K562 (cell line): ENCODE data around the gene NYAP1. TPM values are rescaled to one million over a fixed set of nuclear protein-coding genes. Genes with fewer than 3 reads are reported as not detected.
A peak's percentile ranks its signal among the peaks of the same experiment; 100 is the strongest.

Experiments
- ATF1 ChIP-seq, 2 experiments: fragments of 450-650 bp in 1 of 2; IDR thresholded peaks; 2 replicates each; pipeline ENCODE4 v1.6.1; 2016; ENCODE audit warnings: missing compliant biosample characterization in 1 of 2, missing genetic modification characterization in 1 of 2
- CCAR2 ChIP-seq: fragments of 200-400 bp; formaldehyde crosslinking; IDR thresholded peaks from 2 replicates; pipeline ENCODE4 v1.6.1; 2017; ENCODE audit warnings: mild to moderate bottlenecking, low read depth, low read length
- CEBPG ChIP-seq, 3 experiments: fragments of 200-800 bp in 1 of 3; sonication (Bioruptor generic) in 1 of 3; sonication (generic) in 1 of 3; formaldehyde crosslinking in 1 of 3; IDR thresholded peaks in 2 of 3; conservative IDR thresholded peaks in 1 of 3; 2 replicates each; pipeline versions ENCODE4 v1.6.1 to v1.8.0; 2016 to 2022; ENCODE audit warnings: missing compliant biosample characterization in 2 of 3, missing genetic modification characterization in 2 of 3, mild to moderate bottlenecking in 1 of 3, missing genetic modification reagents in 1 of 3
- CUX1 ChIP-seq: fragments of 200-800 bp; sonication (Bioruptor generic); IDR thresholded peaks from 2 replicates; pipeline ENCODE4 v1.6.1; 2016; ENCODE audit warnings: missing genetic modification characterization, missing compliant biosample characterization
- FOSL1 ChIP-seq: fragments of 200-800 bp; sonication (Bioruptor generic); conservative IDR thresholded peaks from 2 replicates; pipeline ENCODE4 v1.6.1; 2016; ENCODE audit warnings: missing genetic modification characterization, missing compliant biosample characterization
- HDAC2 ChIP-seq: fragments of 450-650 bp; IDR thresholded peaks from 2 replicates; pipeline ENCODE4 v1.6.1; 2016; ENCODE audit warnings: mild to moderate bottlenecking
- MBD1 ChIP-seq: fragments of 250-450 bp; sonication (Bioruptor Pico); IDR thresholded peaks from 2 replicates; pipeline ENCODE4 v1.8.0; 2022; ENCODE audit warnings: inconsistent platforms
- MTA3 ChIP-seq: fragments of 450-650 bp; formaldehyde crosslinking; IDR thresholded peaks from 2 replicates; pipeline ENCODE4 v1.6.1; 2017; ENCODE audit warnings: mild to moderate bottlenecking, borderline replicate concordance
- PRDM10 ChIP-seq: fragments of 450-650 bp; IDR thresholded peaks from 2 replicates; pipeline ENCODE4 v1.6.1; 2018; ENCODE audit not compliant: partially characterized antibody
- SMARCA5 ChIP-seq: fragments of 450-650 bp; IDR thresholded peaks from 2 replicates; pipeline ENCODE4 v1.6.1; 2016
- ZNF174 ChIP-seq: fragments of 250-450 bp; sonication (Bioruptor Pico); IDR thresholded peaks from 2 replicates; pipeline ENCODE4 v1.4.0; 2020; ENCODE audit warnings: mild to moderate bottlenecking
- ZNF224 ChIP-seq: sonication (generic); formaldehyde crosslinking; IDR thresholded peaks from 2 replicates; pipeline ENCODE4 v1.8.0; 2022; ENCODE audit warnings: mild to moderate bottlenecking, missing genetic modification reagents
- ZNF740 ChIP-seq, 3 experiments: fragments of 200-800 bp in 1 of 3; sonication (Bioruptor generic) in 1 of 3; sonication (generic) in 1 of 3; formaldehyde crosslinking in 1 of 3; IDR thresholded peaks; 2 replicates each; pipeline versions ENCODE4 v1.6.1 to v1.8.0; 2016 to 2022; ENCODE audit warnings: mild to moderate bottlenecking in 2 of 3, missing compliant biosample characterization in 2 of 3, missing genetic modification characterization in 2 of 3, missing genetic modification reagents in 1 of 3
- polyA plus RNA-seq, 8 experiments: library from polyadenylated mRNA; depleted of rRNA in 4 of 8; stranded (reverse) in 5 of 8; unstranded in 3 of 8; fragments of >200 nt; fragmentation: Nextera tagmentation in 2 of 8; fragmentation: Illumina TruSeq in 1 of 8; extraction: Ambion mirVana in 2 of 8; extraction: Trizol in 1 of 8; gene quantifications; 2 replicates each; pipeline versions ENCODE4 v1.2.1 to v1.2.3, GENCODE V29; 2011 to 2014; ENCODE audit warnings: inconsistent platforms in 1 of 8, missing spikeins in 1 of 8
- total RNA-seq, 7 experiments: library from RNA; depleted of rRNA in 6 of 7; stranded (reverse); fragments of >200 nt in 6 of 7; fragmentation: Illumina TruSeq in 2 of 7; extraction: Trizol in 2 of 7; gene quantifications; 2 replicates each; pipeline versions ENCODE4 v1.2.1 to v1.2.3, GENCODE V29; 2011 to 2021; ENCODE audit warnings: low replicate concordance in 1 of 7

Gene NYAP1
- total and polyA plus RNA-seq, 9 of the 15 experiments (the other 6 are each of a cell fraction or from before 2014, with no cell fraction given), result 0.11 to 0.88 (median 0.22) TPM; not detected in 2

GRCh38 chr7:100444311-100445278 lies 39.1 kb upstream of the NYAP1 start (continued):
- TF ChIP-seq PRDM10 (peak; percentile 17), FOSL1 (peak; percentile 90), ATF1 (CRISPR knock-in tag; IDR thresholded peaks at IDR 0.05) (no peak), ATF1 (tag; IDR thresholded peaks at IDR 0.05) (peak; percentile 88), SMARCA5 (peak; percentile 81; the same call in 1 of the 2 replicates), ZNF224 (CRISPR knock-in tag) (no peak), CEBPG (CRISPR knock-in tag; IDR thresholded peaks at IDR 0.05) (no peak), CEBPG (tag; conservative IDR thresholded peaks at IDR 0.05 in 1 of 2, IDR thresholded peaks at IDR 0.05 in 1 of 2) (no peak), CUX1 (CRISPR knock-in tag) (peak; percentile 88), HDAC2 (peak; percentile 91), CCAR2 (0 out of 2 replicates have a peak, but pooled peaks have one; percentile 49), ZNF740 (CRISPR knock-in tag; IDR thresholded peaks at IDR 0.05) (no peak), ZNF740 (tag; IDR thresholded peaks at IDR 0.05) (peak in 1 of 2 experiments; percentile 63; a peak in 1 of 4 replicates), MTA3 (peak; percentile 92), ZNF174 (CRISPR knock-in tag) (no peak), MBD1 (CRISPR knock-in tag) (no peak)
